ACC112 (cell line): ENCODE measurements around the gene SHPK.

Source experiments
- H2AFZ ChIP-seq: fragments of 200-600 bp; sonication (generic); one replicate; pipeline ENCODE4 v1.6.0; 2017; ENCODE audit warnings: antibody characterized with exemption, low read length; ENCODE audit not compliant: unreplicated experiment
- H3K27ac ChIP-seq: fragments of 200-600 bp; sonication (generic); 2 replicates; pipeline ENCODE4 v1.5.1; 2014; ENCODE audit warnings: low read depth, mild to moderate bottlenecking, antibody characterized with exemption, low read length, moderate library complexity
- H3K27me3 ChIP-seq: fragments of 200-600 bp; sonication (generic); 2 replicates; pipeline ENCODE4 v1.6.1; 2014; ENCODE audit warnings: mild to moderate bottlenecking, antibody characterized with exemption, low read length, moderate library complexity, mixed read lengths; ENCODE audit not compliant: insufficient read depth
- H3K36me3 ChIP-seq: fragments of 200-600 bp; sonication (generic); 2 replicates; pipeline ENCODE4 v1.6.1; 2016; ENCODE audit warnings: mild to moderate bottlenecking, antibody characterized with exemption, low read length, moderate library complexity, mixed read lengths; ENCODE audit not compliant: insufficient read depth
- H3K4me1 ChIP-seq: fragments of 200-600 bp; sonication (generic); one replicate; pipeline ENCODE4 v1.6.1; 2016; ENCODE audit warnings: low read length, mixed read lengths; ENCODE audit not compliant: insufficient read depth, unreplicated experiment, control insufficient read depth
- H3K4me3 ChIP-seq: fragments of 200-600 bp; sonication (generic); 2 replicates; pipeline ENCODE4 v1.5.1; 2014; ENCODE audit warnings: mild to moderate bottlenecking, low read depth, low read length
- H3K79me2 ChIP-seq: fragments of 200-600 bp; sonication (generic); one replicate; pipeline ENCODE4 v1.6.0; 2016; ENCODE audit warnings: low read length; ENCODE audit not compliant: control insufficient read depth, unreplicated experiment, insufficient read depth

SHPK gene

DNA sequence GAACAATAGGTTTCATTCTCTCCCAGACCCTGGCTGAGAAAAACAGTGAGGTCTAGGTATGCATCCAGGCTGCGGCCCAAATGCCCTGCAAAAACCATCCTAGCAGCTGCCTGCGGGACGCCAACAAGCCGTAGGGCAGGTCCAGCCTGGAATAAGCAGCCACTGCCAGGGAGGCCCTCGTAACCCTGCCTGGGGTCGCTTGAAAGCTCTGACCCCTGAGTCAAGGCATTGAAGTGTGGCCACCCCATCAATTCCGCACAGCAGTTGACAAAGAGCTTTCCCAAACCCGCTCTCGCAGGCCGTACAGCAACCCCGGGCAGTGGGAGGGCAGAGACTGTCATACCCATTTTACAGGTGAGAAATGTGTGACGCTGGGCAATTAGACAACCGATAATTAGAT is 38.0 kb downstream of the SHPK start:
- Histone ChIP-seq H3K27ac (no peak overlapping the region), H2AFZ (no peak overlapping the region), H3K4me1 (peaks cover under 1% of the 10 kb centered on the region), H3K4me3 (no peak overlapping the region), H3K27me3 (no peaks in the 10 kb centered on the region), H3K36me3 (no peaks in the 10 kb centered on the region), H3K79me2 (no peaks in the 10 kb centered on the region)

DNA sequence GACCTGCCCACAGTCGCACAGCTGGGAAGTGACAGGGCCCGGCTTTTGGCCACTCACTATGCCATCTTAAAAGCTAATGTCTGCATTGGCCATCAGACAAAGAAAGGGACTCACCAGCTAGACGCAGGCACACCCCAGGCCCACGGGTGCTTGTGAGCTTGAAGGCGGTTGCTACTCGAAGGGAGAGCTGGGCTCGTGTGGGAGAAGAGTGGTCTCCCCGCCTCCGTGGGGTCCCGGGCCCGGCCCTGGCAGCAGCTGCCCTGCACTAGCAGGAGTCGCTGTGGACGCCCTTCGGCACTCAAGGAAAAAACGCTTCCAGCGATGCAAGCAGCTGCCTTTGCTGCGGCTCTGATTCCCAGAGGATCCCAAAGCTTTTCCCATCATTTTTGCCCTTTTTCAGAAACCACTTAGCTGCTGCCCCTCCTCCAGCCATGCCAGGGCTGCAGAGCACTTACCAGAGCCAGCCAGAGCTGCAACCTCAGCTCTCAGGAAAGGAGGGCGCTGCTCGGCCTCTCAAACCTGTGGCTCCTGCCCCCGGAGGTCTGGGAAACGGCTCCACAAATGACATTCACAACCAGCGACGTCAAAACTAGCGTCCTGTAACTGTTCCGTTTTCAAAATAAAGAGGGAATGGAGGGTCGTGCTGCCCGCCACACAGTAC is 39.1 kb downstream of the SHPK start:
- H3K4me3 ChIP-seq = no peak overlapping the region
- no peaks in the 10 kb centered on the region for H3K27me3 ChIP-seq
- H3K36me3 ChIP-seq = no peaks in the 10 kb centered on the region
- no peaks in the 10 kb centered on the region for H3K4me1 ChIP-seq
- no peaks in the 10 kb centered on the region for H3K79me2 ChIP-seq
- no peak overlapping the region for H3K27ac ChIP-seq
- no peak overlapping the region for H2AFZ ChIP-seq

DNA sequence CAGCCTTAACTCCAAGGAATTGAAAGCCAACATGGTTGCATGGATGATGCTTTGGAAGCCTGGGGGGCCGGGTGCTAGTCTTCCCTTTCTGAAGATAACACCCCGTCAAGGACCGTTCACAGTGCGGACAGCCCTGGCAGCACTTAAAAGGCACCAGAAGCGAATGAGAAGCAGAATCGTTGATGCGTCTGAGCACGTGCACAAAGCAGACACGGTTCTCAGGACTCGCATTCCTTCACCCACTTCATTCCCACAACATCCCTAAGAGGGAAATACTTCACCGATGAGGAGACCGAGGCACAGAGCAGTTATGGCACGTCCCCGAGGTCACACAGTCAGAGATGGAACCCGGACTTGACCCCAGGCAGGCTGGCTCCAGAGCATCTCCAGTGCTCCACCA is 41.1 kb downstream of the SHPK start:
- no peaks in the 10 kb centered on the region for H3K79me2 ChIP-seq
- no peak overlapping the region for H3K4me3 ChIP-seq
- H2AFZ ChIP-seq = no peak overlapping the region
- H3K4me1 ChIP-seq = no peaks in the 10 kb centered on the region
- H3K36me3 ChIP-seq = no peaks in the 10 kb centered on the region
- H3K27ac ChIP-seq = no peak overlapping the region
- no peaks in the 10 kb centered on the region for H3K27me3 ChIP-seq

DNA sequence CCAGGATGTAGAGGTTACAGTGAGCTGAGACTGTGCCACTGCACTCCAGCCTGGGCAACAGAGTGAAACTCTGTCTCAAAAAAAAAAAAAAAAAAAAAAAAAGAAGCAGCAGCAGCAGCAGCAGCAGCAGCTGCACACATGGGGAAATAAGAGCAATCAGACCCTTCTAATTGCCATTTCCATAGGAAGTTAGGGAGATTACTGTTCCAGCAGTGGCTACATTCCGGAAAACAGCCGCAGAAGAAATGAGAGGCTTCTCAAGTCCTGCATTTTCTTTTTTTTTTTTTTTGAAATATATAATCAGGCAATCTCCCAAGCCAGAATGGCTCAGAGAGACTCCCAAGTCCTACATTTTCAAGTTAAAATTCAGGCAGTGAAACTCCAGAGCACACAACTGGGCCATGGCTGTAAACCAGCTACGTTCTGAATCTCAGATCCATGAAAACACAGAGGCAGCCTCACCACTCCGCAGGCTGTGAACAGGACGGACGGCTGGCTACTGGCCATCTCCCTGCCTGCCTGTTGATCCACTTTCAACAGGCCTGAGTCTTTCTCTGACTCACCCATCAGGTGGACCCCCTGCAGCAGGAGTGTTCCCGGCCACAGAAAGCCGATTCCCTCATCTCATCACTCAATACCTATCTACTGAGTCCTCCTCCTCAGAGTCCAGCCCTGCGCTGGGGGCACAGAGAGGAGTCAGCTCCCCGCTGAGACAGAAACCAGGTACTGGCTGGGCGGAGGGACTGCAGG is 41.8 kb downstream of the SHPK start:
- no peaks in the 10 kb centered on the region for H3K4me1 ChIP-seq
- H3K4me3 ChIP-seq = no peak overlapping the region
- H3K27ac ChIP-seq = no peak overlapping the region
- H3K27me3 ChIP-seq = no peaks in the 10 kb centered on the region
- H3K79me2 ChIP-seq = no peaks in the 10 kb centered on the region
- H3K36me3 ChIP-seq = no peaks in the 10 kb centered on the region
- no peak overlapping the region for H2AFZ ChIP-seq

DNA sequence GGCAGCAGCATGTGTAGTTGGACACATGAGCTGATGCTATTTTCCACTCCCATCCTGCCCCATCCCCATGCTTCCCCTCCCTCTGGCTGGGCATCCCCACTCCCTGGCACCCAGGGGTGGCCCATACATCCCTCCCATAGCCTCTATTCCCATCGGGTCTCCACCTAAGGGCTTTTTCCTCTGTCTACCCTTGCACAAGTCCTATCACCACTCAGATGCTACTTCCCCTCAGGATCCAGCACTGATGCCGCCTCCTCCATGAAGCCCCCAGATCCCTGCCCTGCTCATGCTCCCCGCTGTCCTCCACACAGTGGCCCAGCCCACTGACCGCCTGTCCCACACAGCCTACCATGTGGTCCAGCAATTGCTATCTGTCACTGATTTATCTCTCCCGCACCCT is 42.7 kb downstream of the SHPK start:
- no peaks in the 10 kb centered on the region for H3K79me2 ChIP-seq
- no peak overlapping the region for H3K27ac ChIP-seq
- no peak overlapping the region for H2AFZ ChIP-seq

DNA sequence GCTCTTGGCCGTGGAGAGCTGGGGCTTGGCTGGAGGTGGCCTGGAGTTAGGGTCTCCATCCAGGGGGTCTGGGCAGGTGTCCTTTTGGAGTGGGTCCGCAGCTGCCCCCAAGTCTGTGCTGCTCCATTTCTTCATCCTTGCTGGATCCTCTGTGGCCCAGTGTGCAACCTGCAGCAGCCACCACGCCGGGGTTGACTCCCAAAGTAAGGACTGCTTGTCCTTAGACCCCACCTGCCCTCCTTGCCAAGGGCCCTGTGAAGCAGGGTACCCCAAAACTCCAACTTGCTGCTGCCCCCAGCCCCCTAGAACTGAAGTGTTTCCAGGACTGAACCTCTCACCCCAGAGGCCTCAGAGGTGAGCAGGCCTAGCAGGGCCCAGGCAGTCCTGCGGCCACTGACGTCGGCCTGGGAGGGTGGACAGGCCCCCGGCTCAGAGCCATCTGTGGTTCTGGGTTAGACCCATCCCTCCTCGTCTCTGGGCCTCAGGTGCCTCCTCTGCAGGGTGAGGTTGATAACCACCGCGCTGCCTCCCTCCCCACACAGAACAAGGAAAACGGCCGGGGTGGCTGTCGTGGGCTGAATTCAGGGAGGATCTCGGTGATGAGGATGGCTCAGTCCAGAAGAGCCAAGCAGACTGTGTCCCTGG is 43.7 kb downstream of the SHPK start:
- H2AFZ ChIP-seq = no peak overlapping the region

More for the DNA sequence above, 42.7 kb downstream of the SHPK start:
- Histone ChIP-seq H3K36me3 (no peaks in the 10 kb centered on the region), H3K4me3 (no peak overlapping the region), H3K4me1 (no peaks in the 10 kb centered on the region), H3K27me3 (no peaks in the 10 kb centered on the region)

DNA sequence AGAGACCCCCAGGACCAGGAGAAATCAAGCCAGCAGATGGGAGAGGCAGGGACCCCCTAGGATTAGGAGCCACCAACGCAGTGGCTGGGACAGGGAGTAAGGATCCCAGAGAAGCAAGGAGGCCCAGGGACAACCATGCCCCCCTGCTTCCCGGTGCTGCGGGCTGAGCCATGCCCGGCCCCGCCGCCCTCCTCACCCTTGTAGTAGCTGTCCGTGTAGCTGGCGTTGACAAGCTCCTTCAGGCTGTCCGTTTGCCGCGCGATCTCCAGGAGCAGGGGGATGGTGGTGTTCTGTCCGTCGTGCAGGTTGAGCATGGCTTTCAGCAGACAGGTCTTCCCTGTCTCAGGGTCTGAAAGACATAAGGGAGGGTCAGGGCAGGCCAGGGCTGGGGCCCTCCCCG is 45.3 kb downstream of the SHPK start:
- H3K4me1 ChIP-seq = no peaks in the 10 kb centered on the region
- H2AFZ ChIP-seq = no peak overlapping the region
- no peaks in the 10 kb centered on the region for H3K79me2 ChIP-seq
- H3K27me3 ChIP-seq = no peaks in the 10 kb centered on the region
- no peaks in the 10 kb centered on the region for H3K36me3 ChIP-seq
- no peak overlapping the region for H3K4me3 ChIP-seq
- H3K27ac ChIP-seq = no peak overlapping the region

More for the DNA sequence above, 43.7 kb downstream of the SHPK start:
- Histone ChIP-seq H3K4me1 (no peaks in the 10 kb centered on the region), H3K27ac (no peak overlapping the region), H3K27me3 (no peaks in the 10 kb centered on the region), H3K79me2 (no peaks in the 10 kb centered on the region), H3K36me3 (no peaks in the 10 kb centered on the region), H3K4me3 (no peak overlapping the region)

DNA sequence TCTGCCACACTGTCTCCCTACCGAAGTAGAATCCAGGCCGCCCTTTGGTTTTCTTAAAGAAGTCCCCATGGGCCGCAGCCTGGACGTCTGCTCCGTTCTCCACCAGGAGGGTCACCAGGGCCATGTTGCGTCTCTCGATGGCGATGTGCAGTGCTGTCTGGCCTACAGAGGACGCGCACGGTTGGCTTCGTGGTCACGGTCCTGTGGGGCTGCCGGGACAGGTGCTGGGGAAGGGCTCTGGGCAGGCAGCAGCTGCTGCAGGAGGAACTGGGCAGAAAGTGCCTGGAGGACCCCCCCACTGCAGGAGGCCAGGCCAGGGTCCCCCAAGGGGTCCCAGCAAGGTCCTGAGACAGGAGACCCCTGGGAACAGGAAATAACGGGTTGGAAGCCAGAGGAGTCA is 45.8 kb downstream of the SHPK start:
- H2AFZ ChIP-seq = no peak overlapping the region
- no peaks in the 10 kb centered on the region for H3K79me2 ChIP-seq
- no peak overlapping the region for H3K27ac ChIP-seq
- no peaks in the 10 kb centered on the region for H3K36me3 ChIP-seq
- H3K4me1 ChIP-seq = no peaks in the 10 kb centered on the region
- H3K4me3 ChIP-seq = no peak overlapping the region
- H3K27me3 ChIP-seq = no peaks in the 10 kb centered on the region

DNA sequence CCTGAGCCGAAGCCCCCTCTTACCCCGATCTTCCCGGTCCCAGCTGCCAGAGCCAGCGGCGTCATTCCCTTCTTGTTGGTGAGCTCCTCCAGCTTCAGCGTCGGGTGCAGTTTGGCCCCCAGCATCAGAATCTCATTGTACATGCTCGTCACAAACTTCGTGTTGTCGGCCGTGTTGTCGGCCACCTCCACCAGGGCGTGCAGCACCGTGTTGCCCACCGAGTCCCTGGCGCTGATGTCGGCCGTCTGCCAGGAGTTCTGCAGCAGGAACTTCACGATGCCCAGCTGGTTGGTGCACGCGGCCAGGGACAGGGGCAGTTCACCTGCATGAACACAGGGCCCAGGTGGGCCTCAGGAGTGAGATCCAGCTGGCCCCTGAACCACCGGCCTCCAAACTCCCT is 46.3 kb downstream of the SHPK start:
- Histone ChIP-seq H3K4me3 (no peak overlapping the region), H3K36me3 (no peaks in the 10 kb centered on the region), H3K27ac (no peak overlapping the region)

DNA sequence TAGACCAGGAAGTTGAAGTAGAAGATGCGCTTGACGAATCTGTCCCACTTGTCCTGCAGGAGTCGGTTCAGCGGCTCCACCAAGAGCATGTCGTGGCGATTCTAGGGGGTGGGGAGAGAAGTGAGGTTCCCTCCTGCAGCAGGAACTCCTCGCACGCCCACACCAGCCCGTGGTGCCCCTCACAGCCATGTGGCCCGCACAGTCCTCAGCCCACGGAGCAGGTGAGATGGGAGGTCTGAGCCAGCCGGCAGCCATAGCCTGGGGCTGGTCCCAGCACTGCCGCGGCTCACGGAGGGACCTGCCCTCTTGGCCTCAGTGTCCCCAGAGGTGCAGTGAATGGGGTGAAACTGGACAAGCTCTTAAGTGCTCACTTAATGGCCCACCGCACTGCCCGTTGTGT is 50.2 kb downstream of the SHPK start:
- no peaks in the 10 kb centered on the region for H3K27me3 ChIP-seq
- H3K4me1 ChIP-seq = no peaks in the 10 kb centered on the region
- H3K36me3 ChIP-seq = no peaks in the 10 kb centered on the region
- H3K27ac ChIP-seq = no peak overlapping the region
- no peak overlapping the region for H3K4me3 ChIP-seq
- no peaks in the 10 kb centered on the region for H3K79me2 ChIP-seq
- no peak overlapping the region for H2AFZ ChIP-seq

More for the DNA sequence above, 46.3 kb downstream of the SHPK start:
- H3K27me3 ChIP-seq = no peaks in the 10 kb centered on the region
- no peak overlapping the region for H2AFZ ChIP-seq
- no peaks in the 10 kb centered on the region for H3K4me1 ChIP-seq
- H3K79me2 ChIP-seq = no peaks in the 10 kb centered on the region

DNA sequence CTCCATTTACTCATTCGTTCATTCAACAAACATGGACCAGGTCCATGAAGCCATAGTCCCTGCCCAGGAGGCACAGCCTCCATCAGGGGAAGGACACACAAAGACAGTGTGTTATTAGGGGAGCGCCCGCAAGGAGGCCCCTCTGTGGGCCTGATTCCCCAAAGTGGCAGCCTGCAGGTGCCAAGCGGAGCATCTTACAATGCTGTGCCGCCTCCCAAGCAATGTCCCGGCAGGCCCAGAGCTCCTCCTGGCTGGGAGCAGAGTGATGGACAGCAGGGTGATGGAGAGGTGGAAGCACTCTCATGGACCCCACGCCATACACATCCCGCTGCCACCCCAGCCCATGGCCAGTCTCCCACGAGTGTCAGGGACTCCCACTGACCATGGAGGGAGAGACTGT is 52.6 kb downstream of the SHPK start:
- H3K4me3 ChIP-seq = no peak overlapping the region
- H3K27me3 ChIP-seq = no peaks in the 10 kb centered on the region
- H3K4me1 ChIP-seq = no peaks in the 10 kb centered on the region
- H3K79me2 ChIP-seq = no peaks in the 10 kb centered on the region
- H3K27ac ChIP-seq = no peak overlapping the region
- H3K36me3 ChIP-seq = no peaks in the 10 kb centered on the region
- H2AFZ ChIP-seq = no peak overlapping the region
